Activated T-cell treated with anti-CD3 and anti-CD28 coated beads, Interleukin-2, amount 50 U/mL, for 4 hours (primary cell): ENCODE data around the gene USP30. TPM values are rescaled to one million over a fixed set of nuclear protein-coding genes. Genes with fewer than 3 reads are reported as not detected.

ENCODE experiments used
- ATAC-seq, 2 donors: fragments of 200-7000 bp; cut with Tn5 transposase; one replicate each; pipeline ENCODE4 v1.10.0; 2021
- DNase-seq: peaks from one replicate; pipeline ENCODE4 v3.0.0-alpha.2; 2020
- H3K27me3 Mint-ChIP-seq: one replicate; pipeline ENCODE4 v1.8.0; 2021; ENCODE audit warnings: low read depth, mixed read lengths
- H3K36me3 Mint-ChIP-seq: one replicate; pipeline ENCODE4 v1.8.0; 2022; ENCODE audit warnings: mixed read lengths; ENCODE audit not compliant: insufficient read depth
- H3K4me1 Mint-ChIP-seq: one replicate; pipeline ENCODE4 v1.8.0; 2021; ENCODE audit warnings: low read depth, mixed read lengths
- H3K4me3 Mint-ChIP-seq: one replicate; pipeline ENCODE4 v1.8.0; 2021; ENCODE audit warnings: mild to moderate bottlenecking, moderate library complexity, mixed read lengths
- H3K9me3 Mint-ChIP-seq: one replicate; pipeline ENCODE4 v1.8.0; 2021; ENCODE audit warnings: mixed read lengths
- total RNA-seq, 3 donors: library from RNA; stranded (reverse); gene quantifications; one replicate each; pipeline ENCODE4 v1.2.1, GENCODE V29; 2021

Gene USP30
- total RNA-seq, 3 donors from 2014 or later, result 5.6 to 11.5 (median 8.6) TPM

DNA sequence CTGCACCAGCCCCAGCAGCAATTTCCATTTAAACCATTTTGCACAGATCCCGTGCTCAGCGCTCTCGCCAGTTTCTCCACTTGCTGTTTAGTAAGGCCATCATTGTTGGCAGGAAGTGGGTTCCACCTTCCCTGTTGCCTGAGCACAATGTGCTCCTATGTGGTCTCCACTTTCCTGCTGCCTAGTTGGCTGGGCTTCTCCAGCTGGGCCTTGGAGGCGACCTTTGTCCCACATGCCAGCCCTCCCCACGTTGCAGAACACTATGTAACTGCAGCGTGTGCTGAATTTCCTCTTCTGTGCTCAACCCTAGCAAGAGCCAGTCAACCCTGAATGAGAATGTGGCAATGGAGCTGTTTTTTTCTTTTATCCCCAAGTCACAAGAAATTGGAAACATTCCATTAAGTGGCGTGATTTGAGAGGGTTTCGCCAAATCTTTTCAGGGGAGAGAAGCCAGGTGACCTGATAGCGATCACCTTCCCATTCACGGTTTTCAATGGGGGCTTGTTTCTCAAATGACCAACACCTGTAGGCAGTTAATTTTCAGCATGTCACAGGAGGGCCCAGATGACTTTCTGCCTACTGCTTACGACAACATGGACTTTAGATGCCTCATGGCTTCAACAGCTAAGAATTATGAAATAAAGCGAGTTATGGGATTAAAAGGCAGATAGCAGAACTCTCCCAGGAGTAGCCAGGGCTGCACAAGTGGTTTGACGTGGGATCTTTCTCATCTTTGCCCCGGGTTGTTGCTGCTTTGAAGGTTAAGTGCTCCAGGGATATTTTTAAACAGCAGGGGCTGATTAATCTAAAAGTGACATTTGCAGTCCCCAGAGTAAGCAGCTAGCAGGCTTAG is 63.6 kb downstream of the USP30 start, which contains the start of gene ACACB:
ACACB (plus strand) TSS at position 830 of the 853 bp plus-strand sequence. CDS start 22,819 bp downstream, outside the sequence.
- no peak for ATAC-seq
- Mint-ChIP-seq H3K4me1 (peaks cover 21% of the 10 kb centered on the region), H3K36me3 (no peaks in the 10 kb centered on the region), H3K27me3 (no peaks in the 10 kb centered on the region), H3K4me3 (no peak within 1 kb of the TSS), H3K9me3 (no peaks in the 10 kb centered on the region)
- DNase-seq, result no peak

DNA sequence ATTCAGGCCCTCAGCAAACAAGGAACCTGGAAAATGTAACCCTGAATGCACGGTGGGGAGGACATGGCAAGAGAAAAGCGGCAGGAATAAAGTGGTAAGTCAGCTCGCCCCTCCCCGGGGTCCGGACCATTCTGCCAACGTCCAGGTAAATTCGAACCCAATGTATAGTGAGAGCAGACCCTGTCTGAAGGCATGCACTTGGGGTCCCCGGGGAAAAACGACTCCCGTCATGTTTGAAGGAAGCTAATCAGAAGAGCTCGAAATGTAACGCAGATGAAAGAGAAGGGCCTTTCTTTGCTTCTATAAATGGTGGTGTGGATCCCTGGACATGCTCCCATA is 64.2 kb downstream of the USP30 start:
- H3K36me3 Mint-ChIP-seq, result no peaks in the 10 kb centered on the region
- no peak for DNase-seq
- H3K4me1 Mint-ChIP-seq, result peaks cover 20% of the 10 kb centered on the region
- ATAC-seq, result no peak
- no peaks in the 10 kb centered on the region for H3K27me3 Mint-ChIP-seq
- no peak overlapping the region for H3K4me3 Mint-ChIP-seq
- H3K9me3 Mint-ChIP-seq, result no peaks in the 10 kb centered on the region

DNA sequence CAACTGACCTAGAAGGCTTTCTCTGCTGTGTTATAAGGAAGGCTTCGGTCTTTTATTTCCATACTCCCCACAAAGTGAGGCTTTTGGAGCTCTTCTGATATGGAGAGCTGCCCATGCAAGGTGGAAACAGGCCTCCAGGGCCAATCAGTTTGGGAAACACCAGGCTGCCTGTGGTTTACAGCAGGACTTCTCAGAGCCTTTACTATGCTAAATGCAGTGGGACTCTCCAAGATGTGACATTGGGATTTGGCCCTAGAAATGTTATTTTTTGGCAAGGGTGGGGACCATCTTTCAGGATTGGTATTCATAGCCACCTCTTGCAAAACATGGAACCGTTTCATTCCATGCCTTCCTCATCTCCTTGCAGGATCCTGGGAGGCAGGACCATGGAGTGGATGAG is 67.7 kb downstream of the USP30 start:
- H3K4me1 Mint-ChIP-seq, result peaks cover 5% of the 10 kb centered on the region
- H3K9me3 Mint-ChIP-seq, result no peaks in the 10 kb centered on the region
- H3K36me3 Mint-ChIP-seq, result no peaks in the 10 kb centered on the region
- no peaks in the 10 kb centered on the region for H3K27me3 Mint-ChIP-seq
- ATAC-seq (no peak), DNase-seq (no peak)
- H3K4me3 Mint-ChIP-seq, result no peak overlapping the region

DNA sequence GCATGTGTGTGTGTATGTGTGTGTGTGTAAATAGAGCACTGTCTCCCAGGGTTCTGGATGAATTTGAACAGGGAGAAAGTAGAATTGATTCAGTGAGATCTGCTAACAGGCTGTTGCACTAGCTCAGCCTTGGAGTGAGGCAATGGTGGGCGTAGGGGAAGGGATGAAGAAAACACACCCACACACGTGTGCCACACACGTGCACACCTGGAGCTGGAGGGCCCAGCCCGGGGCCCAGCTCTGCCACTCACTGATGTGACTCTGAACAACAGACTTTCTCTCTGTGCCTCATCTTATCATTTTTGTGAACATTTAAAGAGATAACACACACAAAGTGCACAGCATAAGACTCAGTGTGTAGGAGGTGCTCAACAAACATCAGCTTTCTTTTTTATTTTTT is 68.2 kb downstream of the USP30 start:
- DNase-seq (no peak), ATAC-seq (no peak)
- Mint-ChIP-seq H3K27me3 (no peaks in the 10 kb centered on the region), H3K4me3 (no peak overlapping the region), H3K4me1 (peaks cover 5% of the 10 kb centered on the region), H3K36me3 (no peaks in the 10 kb centered on the region), H3K9me3 (no peaks in the 10 kb centered on the region)

DNA sequence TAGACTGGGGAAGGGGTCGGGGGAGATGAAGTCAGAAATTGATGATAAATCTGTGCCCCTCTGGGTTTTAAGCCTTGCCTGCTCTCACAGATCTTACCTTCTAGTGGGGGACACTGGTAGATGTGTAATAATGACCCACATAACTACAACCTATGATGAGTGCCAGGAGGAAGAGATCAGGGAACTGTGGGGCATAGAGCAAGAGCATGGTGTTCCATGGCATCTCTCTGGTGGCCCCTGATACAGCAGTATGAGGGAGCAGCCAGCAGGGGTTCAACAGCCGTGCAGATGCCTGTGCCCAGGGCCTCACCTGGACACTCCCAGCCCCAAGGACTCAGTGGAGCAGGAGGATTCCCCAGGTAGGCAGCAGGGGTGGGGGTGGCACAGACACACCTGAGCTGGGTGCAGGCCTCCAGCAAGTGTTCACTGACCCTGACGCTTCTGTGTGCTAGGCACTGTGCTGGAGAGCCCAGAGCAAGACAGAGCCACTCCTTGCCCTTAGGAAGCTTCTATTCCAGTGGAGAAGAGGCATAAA is 69.0 kb downstream of the USP30 start:
- no peak overlapping the region for H3K4me3 Mint-ChIP-seq
- ATAC-seq, result no peak
- no peaks in the 10 kb centered on the region for H3K27me3 Mint-ChIP-seq
- no peak for DNase-seq
- no peaks in the 10 kb centered on the region for H3K4me1 Mint-ChIP-seq
- no peaks in the 10 kb centered on the region for H3K9me3 Mint-ChIP-seq
- H3K36me3 Mint-ChIP-seq, result peaks cover 3% of the 10 kb centered on the region

DNA sequence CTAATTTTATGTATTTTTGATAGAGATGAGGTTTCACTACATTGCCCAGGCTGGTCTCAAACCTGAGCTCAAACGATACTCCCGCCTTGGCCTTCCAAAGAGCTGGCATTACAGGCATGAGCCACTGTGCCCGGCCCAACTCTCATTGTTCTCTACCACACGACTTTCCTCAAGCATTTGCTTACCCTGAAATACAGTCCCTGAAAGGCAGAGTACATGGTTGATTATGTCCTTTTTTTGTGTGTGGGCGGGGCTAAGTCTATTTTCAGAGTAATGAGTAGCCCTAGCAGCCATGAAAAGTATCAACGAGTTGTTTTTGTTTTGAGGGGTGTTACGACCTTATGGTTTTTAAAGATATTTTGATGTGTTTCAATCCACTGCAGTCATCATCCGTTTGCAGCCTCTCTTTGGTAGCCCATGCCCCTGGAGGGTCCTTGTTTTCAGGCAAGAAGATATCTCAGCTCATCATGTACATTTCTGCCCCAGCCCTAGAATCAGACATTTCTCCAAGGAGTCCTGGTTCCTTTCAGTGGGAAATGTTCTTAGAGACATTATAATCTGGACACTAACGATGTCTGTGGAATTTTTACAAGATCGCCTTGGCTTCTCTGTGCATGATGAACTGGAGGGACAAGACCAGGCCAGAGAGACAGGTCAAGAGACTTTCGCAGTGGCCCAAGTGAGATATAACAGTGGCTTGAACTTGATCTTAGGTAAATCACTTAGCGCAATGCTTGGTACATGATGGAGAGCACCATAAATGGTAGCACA is 72.7 kb downstream of the USP30 start:
- DNase-seq (no peak), ATAC-seq (no peak)
- Mint-ChIP-seq H3K4me3 (no peak overlapping the region), H3K27me3 (no peaks in the 10 kb centered on the region), H3K36me3 (peaks cover 3% of the 10 kb centered on the region), H3K4me1 (no peaks in the 10 kb centered on the region), H3K9me3 (no peaks in the 10 kb centered on the region)

DNA sequence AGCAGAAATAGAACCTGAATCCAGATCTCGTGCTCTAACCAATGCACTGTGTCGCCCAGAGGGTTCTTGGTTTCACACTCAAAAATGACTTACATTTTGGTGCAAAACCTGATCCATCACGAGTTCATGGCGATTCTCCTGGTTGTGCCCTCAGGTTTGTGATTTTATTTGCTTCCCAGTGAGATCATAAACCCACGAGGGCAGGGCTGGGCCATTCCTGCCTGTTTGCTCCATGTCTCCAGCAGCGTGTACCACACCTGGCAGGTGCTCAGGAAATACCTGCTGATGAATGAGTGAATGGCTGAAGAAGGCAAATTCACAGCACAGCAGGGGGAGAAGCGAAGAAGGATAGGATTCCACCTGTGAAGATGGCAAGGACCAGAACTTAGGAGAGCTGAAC is 73.4 kb downstream of the USP30 start:
- Mint-ChIP-seq H3K36me3 (peaks cover 3% of the 10 kb centered on the region), H3K4me1 (no peaks in the 10 kb centered on the region), H3K4me3 (no peak overlapping the region), H3K9me3 (no peaks in the 10 kb centered on the region), H3K27me3 (no peaks in the 10 kb centered on the region)
- ATAC-seq (no peak), DNase-seq (no peak)

DNA sequence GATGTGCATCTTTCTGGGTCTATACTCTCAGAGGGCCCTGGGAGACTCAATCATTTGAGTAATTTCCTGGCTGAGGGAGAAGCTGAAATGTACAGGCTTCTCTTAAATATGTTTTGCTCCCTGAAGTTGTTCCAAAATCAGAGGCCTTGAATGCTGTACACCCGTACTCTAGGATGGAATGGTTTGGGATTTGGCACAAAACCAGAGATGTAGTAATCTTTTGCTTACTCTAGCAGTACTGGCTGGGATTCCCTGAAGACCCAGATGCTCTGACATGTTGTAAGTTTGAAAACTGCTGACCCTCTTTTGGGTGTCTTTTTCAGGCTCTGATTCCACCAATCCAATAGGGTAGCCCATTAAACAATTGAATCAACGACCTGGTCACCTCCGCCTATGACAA is 74.4 kb downstream of the USP30 start:
- Mint-ChIP-seq H3K9me3 (no peaks in the 10 kb centered on the region), H3K4me3 (no peak overlapping the region), H3K36me3 (peaks cover 3% of the 10 kb centered on the region), H3K27me3 (no peaks in the 10 kb centered on the region), H3K4me1 (no peaks in the 10 kb centered on the region)
- no peak for DNase-seq
- ATAC-seq, result no peak

DNA sequence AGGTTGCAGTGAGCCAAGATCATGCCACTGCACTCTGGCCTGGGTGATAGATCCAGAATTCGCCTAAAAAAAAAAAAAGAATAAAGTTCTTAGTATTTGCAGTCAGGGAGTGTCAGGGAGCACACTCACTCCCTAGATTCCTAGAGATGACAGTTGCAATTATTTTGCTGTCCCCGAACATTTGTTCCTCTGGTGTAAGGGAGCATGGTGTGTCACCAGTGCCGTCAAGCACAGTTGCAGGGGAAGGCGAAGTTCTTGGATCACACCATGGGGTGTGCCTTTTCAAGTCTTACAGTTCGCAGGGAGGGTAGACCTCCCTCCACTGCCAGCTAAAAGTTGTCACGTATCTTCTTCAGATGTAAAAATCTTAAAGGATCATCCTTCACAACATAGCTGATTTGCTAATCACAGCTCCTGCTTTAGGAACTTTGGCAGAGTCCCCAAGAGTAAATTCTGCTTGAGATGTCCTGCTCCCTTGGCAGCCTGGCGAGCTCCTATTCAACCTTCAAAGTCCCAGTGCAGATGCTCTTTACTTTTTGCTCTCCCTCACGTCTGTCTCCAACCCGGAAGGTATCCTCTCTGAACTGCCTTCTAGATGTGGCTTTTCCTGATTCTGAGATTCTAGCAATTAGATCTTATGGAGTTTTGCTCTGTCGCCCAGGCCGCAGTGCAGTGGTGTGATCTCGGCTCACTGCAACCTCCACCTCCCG is 75.3 kb downstream of the USP30 start:
- H3K4me1 Mint-ChIP-seq, result no peaks in the 10 kb centered on the region
- peaks cover 3% of the 10 kb centered on the region for H3K36me3 Mint-ChIP-seq
- ATAC-seq (no peak), DNase-seq (no peak)
- no peaks in the 10 kb centered on the region for H3K27me3 Mint-ChIP-seq
- no peak overlapping the region for H3K4me3 Mint-ChIP-seq
- H3K9me3 Mint-ChIP-seq, result no peaks in the 10 kb centered on the region

DNA sequence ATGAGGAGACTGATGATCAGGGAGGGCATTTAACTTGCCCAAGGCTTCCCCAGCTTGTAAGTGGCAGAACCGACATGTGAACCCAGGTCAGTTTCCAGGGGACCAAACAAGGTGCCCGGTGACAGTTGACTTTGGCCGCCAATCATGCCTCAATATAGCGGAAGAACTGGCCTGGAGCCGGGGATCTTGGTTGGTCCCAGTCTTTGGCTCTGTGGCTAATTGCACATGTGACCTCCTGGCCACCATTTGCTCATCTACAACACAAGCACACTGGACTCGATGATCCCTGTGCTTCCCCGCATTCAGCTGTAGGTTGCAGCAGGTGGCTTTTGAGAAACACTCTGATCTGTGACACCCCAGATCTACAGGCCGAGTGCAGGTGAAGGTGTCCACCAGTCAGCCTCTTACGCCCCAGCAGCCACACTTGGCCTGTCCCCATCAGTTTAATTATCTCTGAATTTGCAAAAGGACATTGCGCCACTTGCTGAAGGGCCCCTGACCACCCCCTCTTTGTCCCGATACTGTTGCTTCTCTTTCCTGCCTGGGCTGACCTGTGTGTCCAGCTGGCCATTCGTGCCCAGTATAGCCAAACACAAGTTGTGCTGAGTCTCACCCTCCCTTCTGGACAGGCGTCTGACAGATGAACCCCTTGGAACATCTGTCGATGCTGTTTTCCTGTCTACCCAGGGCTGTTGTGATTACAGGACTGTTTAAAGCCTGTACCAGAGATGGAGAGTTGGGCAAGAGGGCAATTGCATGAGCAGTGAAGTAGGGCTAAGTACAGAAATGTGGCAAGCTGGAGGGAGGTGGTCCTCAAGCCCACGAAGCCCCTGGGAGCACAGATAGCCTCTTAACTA is 78.1 kb downstream of the USP30 start:
- Mint-ChIP-seq H3K9me3 (no peaks in the 10 kb centered on the region), H3K36me3 (peaks cover 3% of the 10 kb centered on the region), H3K27me3 (no peaks in the 10 kb centered on the region), H3K4me3 (no peak overlapping the region), H3K4me1 (no peaks in the 10 kb centered on the region)
- no peak for ATAC-seq
- no peak for DNase-seq

DNA sequence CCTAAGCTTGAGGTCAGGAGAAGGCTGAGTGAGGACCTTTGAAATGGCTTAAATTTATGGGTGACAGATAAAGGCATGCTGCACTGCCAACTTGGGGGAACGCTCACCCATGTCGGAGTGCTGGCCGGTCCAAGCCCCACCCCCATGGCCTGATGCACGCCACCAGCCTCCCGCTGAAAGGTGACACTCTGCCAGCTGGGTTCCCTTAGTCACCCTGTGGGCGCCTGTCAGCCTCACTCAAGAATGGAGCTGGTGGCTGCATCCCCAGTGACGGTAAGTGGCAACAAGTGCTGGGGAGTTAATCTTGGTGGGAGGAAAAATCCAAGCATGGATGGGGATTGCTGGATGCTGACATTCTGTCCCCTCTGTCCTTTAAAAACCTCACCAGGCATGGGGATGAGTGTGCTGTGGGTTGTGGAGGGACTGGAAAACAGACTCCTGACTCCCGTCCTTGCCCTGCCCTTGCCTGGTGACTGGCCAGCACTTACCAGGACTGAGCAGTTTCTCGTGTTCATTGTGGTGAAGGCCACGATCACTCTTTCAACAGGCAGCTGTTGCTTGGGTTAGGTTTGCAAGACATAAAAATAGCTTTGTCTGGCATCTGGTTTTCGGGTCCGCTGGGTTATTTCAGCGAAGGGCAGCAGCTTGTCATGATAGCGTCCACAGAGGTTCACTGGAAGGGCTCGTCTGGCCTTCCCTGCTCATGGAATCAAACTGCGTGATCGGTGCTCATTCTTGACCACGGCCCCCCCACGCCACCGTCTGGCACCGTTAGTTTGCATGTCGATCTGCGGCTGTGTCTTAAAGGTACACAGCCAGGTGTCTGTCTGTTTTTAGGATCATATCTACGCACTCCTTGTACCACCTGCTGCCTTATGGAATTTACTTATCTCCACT is 79.0 kb downstream of the USP30 start:
- H3K27me3 Mint-ChIP-seq, result no peaks in the 10 kb centered on the region
- DNase-seq, result no peak
- no peak overlapping the region for H3K4me3 Mint-ChIP-seq
- no peaks in the 10 kb centered on the region for H3K4me1 Mint-ChIP-seq
- no peak for ATAC-seq
- H3K36me3 Mint-ChIP-seq, result no peaks in the 10 kb centered on the region
- H3K9me3 Mint-ChIP-seq, result peaks cover 3% of the 10 kb centered on the region

DNA sequence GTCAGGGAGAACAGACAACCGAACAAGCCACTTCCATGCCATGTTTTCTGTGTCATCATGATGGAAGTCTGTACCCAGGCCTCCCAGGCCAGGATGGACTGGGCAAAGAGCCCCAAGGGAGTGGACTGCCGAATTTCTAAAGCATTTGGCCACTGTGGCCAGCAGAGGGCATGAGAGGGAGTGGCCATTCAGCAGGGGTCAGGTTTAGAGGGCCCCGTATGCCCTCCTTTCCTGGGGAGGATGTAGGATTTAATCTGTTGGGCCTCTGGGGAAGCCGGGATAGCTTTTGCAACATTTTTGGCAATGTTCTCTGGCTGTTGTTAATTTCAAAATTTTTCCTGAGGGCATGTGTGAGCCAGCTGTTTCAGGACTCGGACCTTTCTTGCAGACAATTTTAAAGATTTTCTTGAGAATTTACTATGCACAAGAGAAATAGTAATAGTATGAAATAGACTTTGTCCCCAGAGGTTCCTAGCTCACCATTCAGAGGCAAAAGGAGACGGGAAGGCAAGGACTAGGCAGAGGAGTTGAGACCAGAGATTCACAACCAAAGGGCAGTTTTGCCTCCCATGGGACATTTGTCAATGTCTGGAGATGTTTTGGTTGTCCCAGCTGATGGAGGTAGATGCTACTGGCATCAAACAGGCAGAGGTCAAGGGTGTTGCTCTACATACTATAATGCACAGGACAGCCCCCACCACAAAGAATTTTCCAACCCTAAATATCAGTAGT is 82.0 kb downstream of the USP30 start:
- Mint-ChIP-seq H3K27me3 (no peaks in the 10 kb centered on the region), H3K36me3 (no peaks in the 10 kb centered on the region), H3K4me3 (no peak overlapping the region), H3K9me3 (peaks cover 7% of the 10 kb centered on the region), H3K4me1 (no peaks in the 10 kb centered on the region)
- no peak for ATAC-seq
- no peak for DNase-seq
